H9 (cell line): ENCODE measurements around the gene EFTUD2. TPM values are rescaled to one million over a fixed set of nuclear protein-coding genes. Genes with fewer than 3 reads are reported as not detected.

Experiments used
- DNase-seq: peaks from one replicate; pipeline ENCODE4 v3.0.0-alpha.2; 2017
- H2AFZ ChIP-seq: one replicate; pipeline ENCODE4 v1.6.1; 2013; ENCODE audit warnings: mild to moderate bottlenecking, low read length, control low read depth, moderate library complexity
- H2AK5ac ChIP-seq: 2 replicates; pipeline ENCODE4 v1.6.1; 2013; ENCODE audit warnings: low read length, control low read depth, mixed read lengths; ENCODE audit not compliant: insufficient read length
- H2BK120ac ChIP-seq: one replicate; pipeline ENCODE4 v1.6.1; 2013; ENCODE audit warnings: low read depth, mild to moderate bottlenecking, low read length, control low read depth, inconsistent platforms; ENCODE audit not compliant: poor library complexity, severe bottlenecking
- H2BK12ac ChIP-seq: 2 replicates; pipeline ENCODE4 v1.6.1; 2013; ENCODE audit warnings: low read length, control low read depth, mixed read lengths, low read depth; ENCODE audit not compliant: insufficient read length
- H2BK15ac ChIP-seq: 2 replicates; pipeline ENCODE4 v1.6.1; 2013; ENCODE audit warnings: low read depth, low read length, control low read depth
- H2BK20ac ChIP-seq: one replicate; pipeline ENCODE4 v1.6.1; 2013; ENCODE audit warnings: low read depth, mild to moderate bottlenecking, low read length, control low read depth, inconsistent platforms; ENCODE audit not compliant: poor library complexity, severe bottlenecking
- H2BK5ac ChIP-seq: 2 replicates; pipeline ENCODE4 v1.6.1; 2013; ENCODE audit warnings: low read length, control low read depth, mixed read lengths; ENCODE audit not compliant: insufficient read length
- H3K14ac ChIP-seq: 2 replicates; pipeline ENCODE4 v1.6.1; 2013; ENCODE audit warnings: low read length, control low read depth; ENCODE audit not compliant: insufficient read depth
- H3K18ac ChIP-seq: 2 replicates; pipeline ENCODE4 v1.6.1; 2013; ENCODE audit warnings: low read depth, mild to moderate bottlenecking, mixed read lengths, low read length, control low read depth; ENCODE audit not compliant: insufficient read length
- H3K23ac ChIP-seq: 2 replicates; pipeline ENCODE4 v1.6.1; 2013; ENCODE audit warnings: low read length, control low read depth, mixed read lengths, low read depth; ENCODE audit not compliant: insufficient read length
- H3K23me2 ChIP-seq: 2 replicates; pipeline ENCODE4 v1.6.1; 2013; ENCODE audit warnings: low read depth, mild to moderate bottlenecking, mixed read lengths, low read length, control low read depth; ENCODE audit not compliant: insufficient read length, poor library complexity, severe bottlenecking
- H3K27ac ChIP-seq: 2 replicates; pipeline ENCODE4 v1.5.1; 2013; ENCODE audit warnings: low read length, control low read depth, mixed read lengths, low read depth; ENCODE audit not compliant: insufficient read length
- H3K27me3 ChIP-seq: 2 replicates; pipeline ENCODE4 v1.6.1; 2013; ENCODE audit warnings: low read length, control low read depth, inconsistent platforms; ENCODE audit not compliant: insufficient read depth
- H3K4ac ChIP-seq: 2 replicates; pipeline ENCODE4 v1.6.1; 2013; ENCODE audit warnings: low read depth, mild to moderate bottlenecking, control low read depth, inconsistent platforms, low read length, moderate library complexity
- H3K4me1 ChIP-seq: 2 replicates; pipeline ENCODE4 v1.6.1; 2013; ENCODE audit warnings: low read length, control low read depth, inconsistent platforms; ENCODE audit not compliant: insufficient read depth
- H3K4me2 ChIP-seq: 2 replicates; pipeline ENCODE4 v1.6.1; 2013; ENCODE audit warnings: low read length, control low read depth, mixed read lengths; ENCODE audit not compliant: insufficient read length, insufficient read depth
- H3K56ac ChIP-seq: 2 replicates; pipeline ENCODE4 v1.6.1; 2013; ENCODE audit warnings: low read depth, mild to moderate bottlenecking, mixed read lengths, low read length, control low read depth; ENCODE audit not compliant: insufficient read length
- H3K79me1 ChIP-seq: 2 replicates; pipeline ENCODE4 v1.6.1; 2013; ENCODE audit warnings: low read depth, mild to moderate bottlenecking, moderate library complexity, low read length, control low read depth, inconsistent platforms; ENCODE audit not compliant: insufficient read depth, poor library complexity, severe bottlenecking
- H3K79me2 ChIP-seq: 2 replicates; pipeline ENCODE4 v1.6.1; 2013; ENCODE audit warnings: low read length, control low read depth, inconsistent platforms; ENCODE audit not compliant: insufficient read depth
- H3K9ac ChIP-seq: 2 replicates; pipeline ENCODE4 v1.6.1; 2013; ENCODE audit warnings: low read length, control low read depth, mixed read lengths; ENCODE audit not compliant: insufficient read length; ENCODE audit errors: extremely low read depth
- H3K9me3 ChIP-seq: one replicate; pipeline ENCODE4 v1.6.1; 2013; ENCODE audit warnings: low read depth, low read length, inconsistent platforms; ENCODE audit not compliant: control insufficient read depth
- H3T11ph ChIP-seq: one replicate; pipeline ENCODE4 v1.6.1; 2013; ENCODE audit warnings: mild to moderate bottlenecking, low read length, control low read depth, inconsistent platforms
- H4K20me1 ChIP-seq: one replicate; pipeline ENCODE4 v1.6.1; 2013; ENCODE audit not compliant: control insufficient read depth, insufficient read length, insufficient read depth
- H4K5ac ChIP-seq: 2 replicates; pipeline ENCODE4 v1.6.1; 2013; ENCODE audit warnings: low read depth, mild to moderate bottlenecking, mixed read lengths, low read length, control low read depth; ENCODE audit not compliant: insufficient read length
- H4K8ac ChIP-seq: replicated peaks from 2 replicates; pipeline ENCODE4 v1.6.1; 2013; ENCODE audit warnings: low read length, control low read depth, mixed read lengths, low read depth; ENCODE audit not compliant: insufficient read length
- H4K91ac ChIP-seq: 2 replicates; pipeline ENCODE4 v1.6.1; 2013; ENCODE audit warnings: low read depth, mild to moderate bottlenecking, moderate library complexity, mixed read lengths, low read length, control low read depth; ENCODE audit not compliant: insufficient read length
- H3K27ac Mint-ChIP-seq, 3 experiments: 2 replicates in 2 of 3; 3 replicates in 1 of 3; pipeline ENCODE4 v1.8.0; 2020 to 2021; ENCODE audit warnings: mixed read lengths in 3 of 3, mild to moderate bottlenecking in 1 of 3, moderate library complexity in 1 of 3
- H3K27me3 Mint-ChIP-seq: 2 replicates; pipeline ENCODE4 v1.8.0; 2021; ENCODE audit warnings: low read depth, mild to moderate bottlenecking, moderate library complexity, mixed read lengths
- H3K36me3 Mint-ChIP-seq, 3 experiments: 2 replicates in 2 of 3; 3 replicates in 1 of 3; pipeline ENCODE4 v1.8.0; 2020 to 2021; ENCODE audit warnings: low read depth in 3 of 3, mixed read lengths in 3 of 3; ENCODE audit not compliant: insufficient read depth in 1 of 3
- H3K4me1 Mint-ChIP-seq, 2 experiments: 2 replicates each; pipeline ENCODE4 v1.8.0; 2020; ENCODE audit warnings: mixed read lengths in 2 of 2
- H3K4me3 Mint-ChIP-seq, 2 experiments: 2 replicates in 1 of 2; 3 replicates in 1 of 2; pipeline ENCODE4 v1.8.0; 2020 to 2021; ENCODE audit warnings: mild to moderate bottlenecking in 2 of 2, mixed read lengths in 2 of 2, moderate library complexity in 1 of 2
- H3K9me3 Mint-ChIP-seq, 2 experiments: 2 replicates in 1 of 2; 3 replicates in 1 of 2; pipeline ENCODE4 v1.8.0; 2020; ENCODE audit warnings: mild to moderate bottlenecking in 2 of 2, mixed read lengths in 2 of 2, moderate library complexity in 1 of 2
- WGBS: extraction: QIAGEN DNeasy Blood & Tissue Kit; methylation state at CpG from one replicate; pipeline ENCODE4 v1.1.7; 2013; ENCODE audit warnings: missing lambda C conversion rate, low lambda C conversion rate, mixed read lengths; ENCODE audit not compliant: insufficient read length; ENCODE audit errors: extremely low coverage; 5-methylcytosine and 5-hydroxymethylcytosine counted together
- total RNA-seq: library from RNA; stranded (reverse); gene quantifications from 2 replicates; pipeline ENCODE4 v1.2.1, GENCODE V29; 2021
- TF ChIP-seq, protein P1 (sequence below): fragments of 200-600 bp; sonication (generic); conservative IDR thresholded peaks from 3 replicates; pipeline ENCODE4 v1.8.0; 2021; ENCODE audit warnings: antibody characterized with exemption, mild to moderate bottlenecking

The EFTUD2 gene
- total RNA-seq, 1 experiment from 2014 or later: 150 TPM

GRCh38 chr17:44831371-44831770 lies 67.9 kb downstream of the EFTUD2 start:
- Histone ChIP-seq H2BK15ac (no peak overlapping the region), H2AK5ac (peak overlapping the region; percentile 86), H3K79me2 (peaks cover 23% of the 10 kb centered on the region; the same call in 1 of the 2 replicates), H4K91ac (no peak overlapping the region), H2BK120ac (no peak overlapping the region), H2BK12ac (no peak overlapping the region), H3K27ac (peak overlapping the region; percentile 84), H4K8ac (no peak overlapping the region), H3K9ac (peak overlapping the region; percentile 49), H3T11ph (no peak overlapping the region), H2BK5ac (no peak overlapping the region), H3K18ac (no peak overlapping the region), H3K4me1 (no peaks in the 10 kb centered on the region; the same call in 1 of the 2 replicates), H3K56ac (no peak overlapping the region), H3K14ac (no peak overlapping the region), H3K23ac (no peak overlapping the region), H2BK20ac (no peak overlapping the region), H4K5ac (no peak overlapping the region), H3K9me3 (no peaks in the 10 kb centered on the region), H3K4me2 (peak overlapping the region; percentile 68), H2AFZ (no peak overlapping the region), H4K20me1 (no peaks in the 10 kb centered on the region), H3K23me2 (peaks cover 8% of the 10 kb centered on the region), H3K4ac (no peak overlapping the region), H3K79me1 (no peaks in the 10 kb centered on the region), H3K27me3 (no peaks in the 10 kb centered on the region)
- H3K27me3 Mint-ChIP-seq: peaks cover 3% of the 10 kb centered on the region
- peaks cover 27 to 42% of the 10 kb centered on the region in 2 experiments for H3K4me1 Mint-ChIP-seq
- H3K36me3 Mint-ChIP-seq: peaks cover 0 to 8% (median 0%) of the 10 kb centered on the region in 3 experiments; a peak in 2 of 7 replicates
- peak overlapping the region; percentile 84 to 97 for H3K4me3 Mint-ChIP-seq
- H3K27ac Mint-ChIP-seq: peak overlapping the region in 1 of 3 experiments; percentile 100; a peak in 3 of 7 replicates
- H3K9me3 Mint-ChIP-seq: peaks cover 0 to 7% of the 10 kb centered on the region in 2 experiments; a peak in 3 of 5 replicates
- DNase-seq: no peak
- WGBS: no CpG with 5 or more reads among the region's 12 CpGs
- TF ChIP-seq, protein P1, sequence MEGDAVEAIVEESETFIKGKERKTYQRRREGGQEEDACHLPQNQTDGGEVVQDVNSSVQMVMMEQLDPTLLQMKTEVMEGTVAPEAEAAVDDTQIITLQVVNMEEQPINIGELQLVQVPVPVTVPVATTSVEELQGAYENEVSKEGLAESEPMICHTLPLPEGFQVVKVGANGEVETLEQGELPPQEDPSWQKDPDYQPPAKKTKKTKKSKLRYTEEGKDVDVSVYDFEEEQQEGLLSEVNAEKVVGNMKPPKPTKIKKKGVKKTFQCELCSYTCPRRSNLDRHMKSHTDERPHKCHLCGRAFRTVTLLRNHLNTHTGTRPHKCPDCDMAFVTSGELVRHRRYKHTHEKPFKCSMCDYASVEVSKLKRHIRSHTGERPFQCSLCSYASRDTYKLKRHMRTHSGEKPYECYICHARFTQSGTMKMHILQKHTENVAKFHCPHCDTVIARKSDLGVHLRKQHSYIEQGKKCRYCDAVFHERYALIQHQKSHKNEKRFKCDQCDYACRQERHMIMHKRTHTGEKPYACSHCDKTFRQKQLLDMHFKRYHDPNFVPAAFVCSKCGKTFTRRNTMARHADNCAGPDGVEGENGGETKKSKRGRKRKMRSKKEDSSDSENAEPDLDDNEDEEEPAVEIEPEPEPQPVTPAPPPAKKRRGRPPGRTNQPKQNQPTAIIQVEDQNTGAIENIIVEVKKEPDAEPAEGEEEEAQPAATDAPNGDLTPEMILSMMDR: no peak
